GM10847 (cell line): ENCODE measurements around the gene TRPM4.

Source experiments
- POLR2A ChIP-seq: IDR thresholded peaks from 2 replicates; pipeline ENCODE4 v1.6.1; 2011; ENCODE audit not compliant: insufficient read length; ENCODE audit errors: extremely low read depth

The TRPM4 gene

GRCh38 chr19:49145573-49146407 lies 11.8 kb upstream of the TRPM4 start:
- TF ChIP-seq POLR2A: no peak

- TF ChIP-seq POLR2A: no peak
Measured at GRCh38 chr19:49148044-49148682, 9.4 kb upstream of the TRPM4 start.

- TF ChIP-seq POLR2A: no peak
Measured at GRCh38 chr19:49148784-49149651, 8.6 kb upstream of the TRPM4 start.

- TF ChIP-seq POLR2A: no peak
Measured at GRCh38 chr19:49149652-49150105, 7.9 kb upstream of the TRPM4 start.

GRCh38 chr19:49150106-49150943 lies 7.3 kb upstream of the TRPM4 start:
- TF ChIP-seq POLR2A: no peak

GRCh38 chr19:49150944-49151243 lies 6.7 kb upstream of the TRPM4 start:
- TF ChIP-seq POLR2A: no peak

- no peak for TF ChIP-seq POLR2A
Measured at GRCh38 chr19:49151267-49152118, 6.1 kb upstream of the TRPM4 start.

GRCh38 chr19:49152119-49152550 lies 5.5 kb upstream of the TRPM4 start:
- no peak for TF ChIP-seq POLR2A

- TF ChIP-seq POLR2A: no peak
Measured at GRCh38 chr19:49153167-49153809, 4.3 kb upstream of the TRPM4 start.

GRCh38 chr19:49154279-49154678 lies 3.3 kb upstream of the TRPM4 start:
- no peak for TF ChIP-seq POLR2A

GRCh38 chr19:49155005-49155819 lies 2.4 kb upstream of the TRPM4 start, which contains the start of gene HRC:
Gene HRC (minus strand): TSS chr19:49155396. CDS start chr19:49155237, 159 bp downstream.
- TF ChIP-seq POLR2A: no peak

GRCh38 chr19:49155820-49156346 lies 1.7 kb upstream of the TRPM4 start:
- TF ChIP-seq POLR2A: no peak
